Stimulated activated CD4-positive, alpha-beta T cell treated with anti-CD3 and anti-CD28 coated beads, Interleukin-1b, Interleukin-23, amount 100 ng/mL, for 4 hours (primary cell): ENCODE results near the gene SYNRG.
"Not testable (repeated sequence)": the region's sequence is repeated elsewhere in the genome, so short reads cannot be mapped to it uniquely, and the experiment has no call there.

Source experiments
- DNase-seq, 2 donors: peaks; one replicate each; pipeline ENCODE4 v3.0.0-alpha.2; 2020; ENCODE audit warnings: low read depth in 2 of 2

SYNRG gene

DNA sequence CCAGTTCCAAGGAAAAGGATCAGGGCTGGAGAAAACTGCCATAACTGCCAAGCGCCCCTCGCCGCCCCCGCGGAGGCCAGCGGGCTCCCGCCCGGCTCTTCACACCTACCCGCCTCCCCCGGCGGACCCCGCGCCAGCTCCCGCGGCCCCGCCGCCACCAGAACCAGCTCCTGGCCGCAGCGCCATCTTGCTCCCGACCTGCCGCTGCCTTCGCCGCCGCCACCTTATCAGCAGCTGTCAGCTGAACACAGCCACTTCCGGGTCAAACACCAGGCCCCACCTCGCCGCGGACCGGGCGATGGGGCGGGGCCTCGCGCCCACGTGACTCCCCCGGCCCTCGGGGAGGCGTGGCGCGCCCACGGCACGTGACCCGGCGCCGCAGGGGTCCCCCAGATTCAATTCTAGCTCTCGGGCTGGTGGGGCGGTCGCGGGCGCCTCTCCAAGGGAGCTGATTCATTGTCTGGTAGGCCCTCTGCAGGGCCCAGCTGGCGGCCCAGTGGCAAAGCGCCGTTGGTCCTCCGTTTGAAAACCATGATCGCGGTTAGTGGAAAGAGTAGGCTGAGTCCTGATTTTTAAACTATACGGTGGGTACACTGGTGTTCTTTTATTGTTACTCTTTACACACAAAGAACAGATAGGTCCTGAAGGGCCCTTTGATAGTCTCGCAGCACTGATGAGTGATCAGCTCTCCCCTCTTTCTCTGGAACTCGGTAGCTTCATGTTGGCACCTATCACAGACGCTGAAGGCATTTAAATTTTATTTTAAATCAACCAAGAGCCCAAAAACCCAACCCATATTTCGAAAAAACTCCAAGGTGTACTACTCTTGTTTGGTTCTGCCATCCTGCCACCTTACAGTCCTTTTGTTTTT is at the start of gene SYNRG:
SYNRG (minus strand) TSS at position 249 of the 871 bp plus-strand sequence; CDS start at position 186, 63 bp downstream.
- DNase-seq = peak; percentile 86 to 92

DNA sequence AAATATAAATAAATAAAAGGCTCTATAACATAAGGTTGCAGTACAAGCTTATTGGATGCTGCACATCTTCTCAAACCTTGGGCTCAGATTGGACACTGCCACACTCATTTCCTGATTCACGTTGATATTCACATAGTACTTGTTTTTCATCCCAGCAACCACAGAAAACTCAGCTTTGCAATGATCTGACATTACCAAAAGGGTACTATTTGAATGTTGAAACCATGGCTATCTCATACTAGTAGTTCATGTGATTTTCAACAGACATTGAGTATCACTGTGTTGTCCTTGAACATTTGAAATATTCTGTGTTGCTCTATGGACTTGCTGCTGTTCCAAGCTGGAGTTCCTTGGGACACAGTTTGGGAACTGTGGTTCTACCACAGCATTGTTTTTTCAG is 48.0 kb upstream of the SYNRG start:
- no peak for DNase-seq

GRCh38 chr17:37651849-37652248 is 42.6 kb upstream of the SYNRG start:
- no peak for DNase-seq

DNA sequence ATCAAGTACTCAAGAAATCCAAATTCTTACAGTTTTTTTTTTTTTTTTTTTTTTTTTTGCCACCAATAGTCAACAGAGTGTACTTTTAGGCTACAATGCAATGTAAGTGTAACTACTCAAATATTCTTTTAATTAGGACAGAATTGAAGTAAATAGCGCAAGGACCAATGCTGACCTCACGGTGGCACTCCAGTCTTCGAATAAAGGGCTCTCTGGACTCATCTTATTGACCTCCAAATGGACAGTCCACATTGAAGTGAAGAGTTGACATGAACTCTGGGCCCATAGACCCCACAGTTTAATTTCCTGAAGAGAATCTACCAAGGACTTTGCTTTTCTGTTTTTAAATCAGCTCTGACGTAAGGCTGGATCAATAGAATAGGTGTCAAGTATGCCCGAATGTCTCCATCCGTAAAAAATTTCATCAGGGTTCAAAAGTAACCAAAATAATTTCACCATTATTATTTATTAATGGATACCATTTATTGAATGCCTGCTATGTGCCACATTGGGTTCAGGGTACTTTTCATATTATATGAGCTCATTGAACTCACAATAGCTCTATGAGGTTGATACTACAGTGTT is 41.3 kb upstream of the SYNRG start:
- DNase-seq = no peak

GRCh38 chr17:37648555-37648954 is 39.3 kb upstream of the SYNRG start:
- DNase-seq = no peak

DNA sequence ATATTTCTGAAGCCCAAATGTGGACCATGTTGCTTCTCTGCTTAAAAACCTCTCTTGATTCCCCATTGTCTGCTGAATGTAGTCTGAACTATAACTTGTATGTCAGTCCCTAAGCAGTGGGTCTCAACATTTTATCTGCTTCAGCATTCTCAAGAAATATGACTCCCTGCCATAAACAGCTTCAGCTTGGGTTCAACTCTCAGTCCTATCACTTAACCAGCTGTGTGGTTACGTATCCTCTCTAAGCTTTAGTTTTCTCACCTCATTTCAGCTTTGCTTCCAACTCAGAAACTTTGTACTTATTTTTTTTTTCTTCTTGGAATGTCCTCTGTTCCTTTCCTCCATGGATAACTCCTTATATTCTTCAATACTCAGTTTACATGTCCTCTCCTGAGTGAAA is 38.6 kb upstream of the SYNRG start:
- no peak for DNase-seq

DNA sequence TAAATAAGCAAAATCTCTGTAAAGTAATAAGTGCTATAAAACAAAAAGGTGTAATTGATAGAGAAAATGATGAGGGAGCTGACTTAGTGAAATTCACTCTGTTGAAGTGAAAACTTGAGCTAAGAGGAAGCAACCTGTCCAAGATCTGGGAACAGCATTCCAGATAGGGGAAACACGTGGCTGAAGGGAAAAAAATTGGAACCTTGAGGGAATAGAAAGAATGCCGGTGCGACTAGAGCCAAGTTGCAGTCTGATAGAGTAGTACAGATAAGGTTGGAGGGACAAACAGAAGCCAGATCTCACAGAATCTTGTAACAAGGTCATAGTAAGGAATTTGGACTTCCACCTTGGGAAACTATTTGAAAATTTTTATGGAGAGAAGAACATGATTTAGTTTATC is 34.7 kb upstream of the SYNRG start:
- DNase-seq = no peak

- DNase-seq = peak; percentile 80 to 82
These were observed 34.0 kb upstream of the SYNRG start, which contains the start of gene DDX52 for GRCh38 chr17:37643118-37643766. TSS of gene DDX52 (minus strand) at chr17:37643446. CDS start at chr17:37643420, 26 bp downstream.

DNA sequence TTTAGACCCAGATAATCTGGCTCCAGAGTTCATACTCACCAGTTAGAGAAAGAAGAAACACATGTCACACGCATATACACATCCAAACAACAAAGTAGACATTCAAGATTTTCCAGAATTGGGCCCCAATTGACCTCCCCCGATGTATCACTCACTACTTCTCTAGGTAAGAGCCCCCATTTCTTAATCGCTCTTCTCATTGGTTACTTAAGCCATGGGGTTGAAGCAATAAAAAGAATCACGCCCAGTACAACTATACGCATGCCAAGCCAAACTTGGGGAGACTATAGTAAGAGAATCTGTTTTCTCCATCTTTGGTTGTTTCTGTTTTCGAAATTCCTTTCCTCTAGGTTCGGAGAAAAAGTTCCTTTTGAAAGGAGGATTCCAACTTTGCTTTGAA is 33.5 kb upstream of the SYNRG start:
- no peak for DNase-seq

- no peak for DNase-seq
These were observed 30.8 kb upstream of the SYNRG start for GRCh38 chr17:37640015-37640414.

DNA sequence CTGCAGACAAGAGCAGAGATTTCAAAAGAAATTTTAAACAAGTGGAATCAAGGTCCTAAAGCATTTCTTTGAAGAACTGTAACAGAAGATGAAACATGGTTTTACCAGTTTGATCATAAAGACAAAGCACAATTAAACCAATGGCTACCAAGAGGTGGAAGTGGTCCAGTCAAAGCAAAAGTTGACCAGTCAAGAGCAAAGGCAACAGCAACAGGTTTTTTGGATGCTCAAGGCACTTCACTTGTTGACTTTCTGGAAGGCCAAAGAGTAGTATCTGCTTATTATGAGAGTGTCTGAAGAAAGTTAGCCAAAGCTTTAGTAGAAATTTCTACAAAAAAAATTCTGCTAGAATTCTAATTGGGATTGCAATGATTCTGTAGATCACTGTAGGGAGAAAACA is 28.7 kb upstream of the SYNRG start:
- no peak for DNase-seq

GRCh38 chr17:37616430-37616829 is 7.2 kb upstream of the SYNRG start:
- not testable (repeated sequence) for DNase-seq

GRCh38 chr17:37614823-37615222 is 5.6 kb upstream of the SYNRG start:
- DNase-seq = no peak

DNA sequence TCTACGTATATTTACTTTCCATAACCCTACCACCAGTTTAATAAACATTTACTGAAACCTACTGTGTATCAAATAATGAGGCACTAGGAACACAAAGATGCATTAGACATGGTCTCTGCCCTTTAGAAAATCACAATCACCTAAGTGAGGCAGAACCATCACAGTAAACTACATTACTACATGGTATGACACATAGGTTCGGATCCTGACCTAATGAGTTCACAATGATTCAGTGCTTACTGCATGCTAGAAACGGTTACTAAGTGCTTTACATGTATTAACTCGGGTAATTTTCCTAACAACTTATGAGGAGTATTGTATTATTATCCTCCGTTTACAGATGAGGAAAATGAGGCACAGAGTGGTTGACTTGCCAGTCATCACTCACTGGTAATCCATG is 5.2 kb upstream of the SYNRG start:
- no peak for DNase-seq

DNA sequence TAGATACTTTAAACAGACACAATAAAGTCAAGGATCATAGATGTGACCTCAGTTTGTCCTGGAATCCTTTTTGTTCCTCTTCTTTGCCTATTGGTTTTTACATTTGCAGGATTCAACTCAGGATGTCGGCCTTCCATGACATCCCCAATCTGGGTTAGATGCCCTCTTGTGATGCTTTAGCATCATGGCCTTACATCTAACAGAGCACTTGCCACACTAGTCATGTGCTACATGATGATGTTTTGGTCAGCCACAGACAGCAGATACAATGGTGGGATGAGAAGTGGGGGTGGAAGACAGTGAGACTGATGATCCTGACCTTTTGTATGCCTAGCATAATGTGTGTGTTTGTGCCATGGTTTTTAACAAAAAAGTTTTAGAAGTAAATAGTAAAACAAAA is 1.8 kb upstream of the SYNRG start:
- no peak for DNase-seq

DNA sequence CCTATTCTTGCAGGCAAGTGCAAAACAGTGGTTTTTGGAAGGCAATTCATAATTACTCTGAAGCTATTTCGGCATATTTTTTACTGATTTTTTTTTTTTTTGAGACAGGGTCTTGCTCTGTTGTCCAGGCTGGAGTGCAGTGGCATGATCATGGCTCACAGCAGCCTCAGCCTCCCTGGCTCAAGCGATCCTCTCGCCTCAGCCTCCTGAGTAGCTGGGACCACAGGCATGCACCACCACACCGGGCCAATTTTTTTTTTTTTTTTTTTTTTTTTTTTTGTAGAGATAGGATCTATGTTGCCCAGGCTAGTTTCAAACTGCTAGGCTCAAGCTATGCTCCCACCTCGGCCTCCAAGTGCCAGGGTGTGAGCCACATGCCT is 813 bp upstream of the SYNRG start:
- DNase-seq = not testable (repeated sequence)

GRCh38 chr17:37608351-37609169 is 658 bp downstream of the SYNRG start:
- DNase-seq = peak in 1 of 2 donors; percentile 25

GRCh38 chr17:37607637-37608331 is 1.4 kb downstream of the SYNRG start:
- DNase-seq = no peak

DNA sequence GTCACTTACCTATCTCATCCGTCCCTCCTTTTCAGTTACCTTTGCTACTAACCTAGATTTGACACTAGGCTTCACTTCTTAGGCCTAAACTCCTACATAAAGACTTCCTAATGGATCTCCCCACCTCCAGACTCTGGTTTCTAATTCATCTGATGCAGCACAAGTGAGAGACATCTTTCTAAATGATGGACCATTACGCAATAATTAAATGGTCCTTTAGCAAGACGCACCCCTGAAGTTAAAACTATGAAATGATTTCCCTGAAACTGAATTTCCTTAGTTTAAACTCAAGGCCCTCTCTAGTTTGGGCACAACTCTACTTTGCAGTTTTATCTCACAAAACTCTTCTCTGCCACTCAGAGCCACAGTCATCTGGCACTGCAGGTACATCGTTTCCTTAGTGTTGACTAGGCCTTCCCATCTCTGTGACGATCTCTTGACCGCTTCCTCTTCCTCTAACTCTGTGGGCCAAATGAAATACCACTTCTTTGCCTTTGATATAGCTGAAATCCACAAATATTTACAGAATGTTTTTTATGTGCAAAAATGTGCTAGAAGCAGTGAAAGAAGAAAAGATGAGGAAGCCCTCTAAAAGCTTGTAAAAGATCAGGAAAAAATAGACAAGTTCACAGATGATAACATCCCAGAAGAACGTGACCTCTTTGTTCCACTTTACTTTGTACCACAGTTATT is 3.3 kb downstream of the SYNRG start:
- no peak for DNase-seq

GRCh38 chr17:37605081-37605480 is 4.1 kb downstream of the SYNRG start:
- no peak for DNase-seq

GRCh38 chr17:37604556-37604955 is 4.7 kb downstream of the SYNRG start:
- no peak for DNase-seq
